NT2/D1 (cell line): ENCODE results near the gene RNF126.
"Not testable (repeated sequence)": the region's sequence is repeated elsewhere in the genome, so short reads cannot be mapped to it uniquely, and the experiment has no call there.

Experiments used
- SUZ12 ChIP-seq: IDR thresholded peaks from 2 replicates; pipeline ENCODE4 v1.6.1; 2011; ENCODE audit not compliant: insufficient read length, insufficient read depth; ENCODE audit errors: extremely low read depth
- YY1 ChIP-seq: IDR thresholded peaks from 2 replicates; pipeline ENCODE4 v1.6.1; 2011; ENCODE audit not compliant: insufficient read length, insufficient read depth
- ZNF274 ChIP-seq: IDR thresholded peaks from 2 replicates; pipeline ENCODE4 v1.6.1; 2011; ENCODE audit warnings: mild to moderate bottlenecking, low read depth, low read length

DNA sequence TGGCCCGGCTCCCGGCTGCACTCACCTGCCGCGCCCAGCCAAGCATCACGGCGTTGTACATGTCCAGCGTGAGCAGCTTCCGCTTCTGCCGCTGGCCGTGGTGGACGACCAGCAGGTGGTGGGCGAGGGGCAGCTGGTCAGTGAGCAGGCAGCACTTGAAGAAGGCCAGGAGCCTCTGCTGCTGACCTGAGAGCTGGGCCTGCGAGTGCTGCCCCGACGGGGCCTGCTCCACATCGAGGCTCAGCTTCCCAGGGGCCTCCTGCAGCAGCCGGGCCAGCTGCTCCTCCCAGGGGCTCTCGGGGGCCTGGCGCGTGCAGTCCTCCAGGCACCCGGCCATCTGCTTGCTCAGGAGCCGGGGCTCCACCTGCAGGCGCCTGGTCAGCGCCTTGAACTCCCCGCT is 33.5 kb downstream of the RNF126 start:
- TF ChIP-seq ZNF274, SUZ12, YY1: not testable (repeated sequence)
